ENCODE results near the gene PAK5. TPM values are rescaled to one million over a fixed set of nuclear protein-coding genes. Genes with fewer than 3 reads are reported as not detected.

The PAK5 gene
- total and polyA plus RNA-seq, 2 donors (not counting 1 experiment from before 2014, with no cell fraction given), result not detected

GRCh38 chr20:9590189-9590588 is 248.7 kb downstream of the PAK5 start:
- no peaks in the 10 kb centered on the region for H3K4me1 ChIP-seq (ENCODE audit: control insufficient read depth in 2 of 2, insufficient read depth in 2 of 2, low read length in 2 of 2)
- no peaks in the 10 kb centered on the region for H3K36me3 ChIP-seq (replicated peaks in 1 of 2; ENCODE audit: control extremely low read depth in 1 of 2, control insufficient read depth in 1 of 2, extremely low read depth in 1 of 2, insufficient read depth in 2 of 2, low read length in 1 of 2)
- H3K27ac ChIP-seq (ENCODE audit: low read length in 2 of 2), result no peak overlapping the region
- no peaks in the 10 kb centered on the region for H4K20me1 ChIP-seq (ENCODE audit: control insufficient read depth, insufficient read depth, low read length, poor library complexity, severe bottlenecking)
- H3K4me3 Mint-ChIP-seq, result no peak overlapping the region
- ATAC-seq (ENCODE audit: low read depth), result no peak
- TF ChIP-seq EZH2 (IDR thresholded peaks at IDR 0.05; ENCODE audit: borderline replicate concordance, insufficient read depth, low read depth, low read length, poor library complexity, severe bottlenecking), result no peak
- TF ChIP-seq CTCF (IDR thresholded peaks at IDR 0.05), result no peak
- H3K27me3 ChIP-seq (replicated peaks in 1 of 4; ENCODE audit: control extremely low read depth in 1 of 4, control insufficient read depth in 3 of 4, insufficient read depth in 4 of 4, low read length in 3 of 4), result no peaks in the 10 kb centered on the region
- ChIA-PET CTCF (no interaction called here), POLR2A (no interaction called here)
- no peak overlapping the region for H3K4me2 ChIP-seq (replicated peaks; ENCODE audit: low read depth, low read length, poor library complexity, severe bottlenecking)
- peaks cover 16% of the 10 kb centered on the region for H3K27me3 Mint-ChIP-seq
- no peak for DNase-seq
- H3K27ac Mint-ChIP-seq, result no peak overlapping the region
- H3K9me3 ChIP-seq (ENCODE audit: control extremely low read depth in 1 of 3, control insufficient read depth in 2 of 3, insufficient read depth in 1 of 3, low read length in 2 of 3), result no peaks in the 10 kb centered on the region
- H3K9me3 Mint-ChIP-seq (ENCODE audit: insufficient read depth), result no peaks in the 10 kb centered on the region
- H2AFZ ChIP-seq (ENCODE audit: insufficient read depth, low read depth, low read length, poor library complexity, severe bottlenecking), result no peak overlapping the region
- H3K79me2 ChIP-seq (ENCODE audit: control insufficient read depth, insufficient read depth, low read length), result no peaks in the 10 kb centered on the region
- intact Hi-C loops (cut with micrococcal nuclease), result no loop called here
- no peaks in the 10 kb centered on the region for H3K4me1 Mint-ChIP-seq
- H3K9ac ChIP-seq (ENCODE audit: low read length), result no peak overlapping the region
- no CpG with 5 or more reads among the region's 1 CpG for WGBS (ENCODE audit: insufficient coverage)
- H3K4me3 ChIP-seq (ENCODE audit: control extremely low read depth in 1 of 5, extremely low read depth in 1 of 5, insufficient read depth in 1 of 5, low read depth in 2 of 5, low read length in 4 of 5), result no peak overlapping the region

DNA sequence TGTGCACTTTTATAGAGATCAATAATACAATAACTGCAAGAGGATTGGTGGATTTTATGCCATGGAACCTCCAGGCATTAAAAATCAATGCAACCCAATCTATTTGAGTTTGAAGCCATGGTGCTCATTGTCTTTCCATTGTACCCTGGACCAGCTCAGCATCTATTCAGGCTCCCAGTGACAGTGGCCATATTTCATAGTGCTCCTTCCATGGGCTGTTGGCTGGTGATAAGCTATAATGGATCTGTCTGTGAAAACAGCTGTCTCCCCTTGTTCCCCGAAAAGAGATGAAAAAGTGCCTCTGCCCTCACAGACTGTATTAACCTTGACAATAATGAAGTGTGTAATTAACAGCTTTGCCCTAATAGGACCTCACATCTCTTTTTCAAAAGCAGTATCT is 250.2 kb downstream of the PAK5 start:
- CTCF ChIA-PET, result no interaction called here

More for the DNA sequence above, 250.2 kb downstream of the PAK5 start:
- no CpG with 5 or more reads among the region's 1 CpG for WGBS (ENCODE audit: insufficient coverage)
- no peak overlapping the region for H2AFZ ChIP-seq (ENCODE audit: insufficient read depth, low read depth, low read length, poor library complexity, severe bottlenecking)
- no peak overlapping the region for H3K4me2 ChIP-seq (replicated peaks; ENCODE audit: low read depth, low read length, poor library complexity, severe bottlenecking)
- peaks cover 16% of the 10 kb centered on the region for H3K27me3 Mint-ChIP-seq
- DNase-seq (no peak), ATAC-seq (ENCODE audit: low read depth) (no peak)
- H3K27ac ChIP-seq (ENCODE audit: low read length in 2 of 2), result no peak overlapping the region
- H3K9me3 ChIP-seq (ENCODE audit: control extremely low read depth in 1 of 3, control insufficient read depth in 2 of 3, insufficient read depth in 1 of 3, low read length in 2 of 3), result no peaks in the 10 kb centered on the region
- no peak overlapping the region for H3K4me3 ChIP-seq (ENCODE audit: control extremely low read depth in 1 of 5, extremely low read depth in 1 of 5, insufficient read depth in 1 of 5, low read depth in 2 of 5, low read length in 4 of 5)
- TF ChIP-seq CTCF (IDR thresholded peaks at IDR 0.05), result no peak
- TF ChIP-seq EZH2 (IDR thresholded peaks at IDR 0.05; ENCODE audit: borderline replicate concordance, insufficient read depth, low read depth, low read length, poor library complexity, severe bottlenecking), result no peak
- H4K20me1 ChIP-seq (ENCODE audit: control insufficient read depth, insufficient read depth, low read length, poor library complexity, severe bottlenecking), result no peaks in the 10 kb centered on the region
- H3K27ac Mint-ChIP-seq, result no peak overlapping the region
- no peaks in the 10 kb centered on the region for H3K4me1 Mint-ChIP-seq
- intact Hi-C loops (cut with micrococcal nuclease), result no loop called here
- no peaks in the 10 kb centered on the region for H3K9me3 Mint-ChIP-seq (ENCODE audit: insufficient read depth)
- no peak overlapping the region for H3K4me3 Mint-ChIP-seq
- no peaks in the 10 kb centered on the region for H3K36me3 ChIP-seq (replicated peaks in 1 of 2; ENCODE audit: control extremely low read depth in 1 of 2, control insufficient read depth in 1 of 2, extremely low read depth in 1 of 2, insufficient read depth in 2 of 2, low read length in 1 of 2)
- no peaks in the 10 kb centered on the region for H3K27me3 ChIP-seq (replicated peaks in 1 of 4; ENCODE audit: control extremely low read depth in 1 of 4, control insufficient read depth in 3 of 4, insufficient read depth in 4 of 4, low read length in 3 of 4)
- POLR2A ChIA-PET, result no interaction called here
- H3K4me1 ChIP-seq (ENCODE audit: control insufficient read depth in 2 of 2, insufficient read depth in 2 of 2, low read length in 2 of 2), result no peaks in the 10 kb centered on the region
- H3K79me2 ChIP-seq (ENCODE audit: control insufficient read depth, insufficient read depth, low read length), result no peaks in the 10 kb centered on the region
- H3K9ac ChIP-seq (ENCODE audit: low read length), result no peak overlapping the region

All from B cell (primary cell).